Loucy (cell line): Measurements from ENCODE around the gene CYSRT1.
"Not testable (repeated sequence)": the region's sequence is repeated elsewhere in the genome, so short reads cannot be mapped to it uniquely, and the experiment has no call there.

Experiments
- H2AFZ ChIP-seq: fragments of 200-600 bp; sonication (generic); 2 replicates; pipeline ENCODE4 v1.6.0; 2016; ENCODE audit warnings: antibody characterized with exemption, mild to moderate bottlenecking, low read length, moderate library complexity
- H3F3A ChIP-seq: fragments of 200-600 bp; 2 replicates; pipeline ENCODE4 v1.6.0; 2016; ENCODE audit warnings: antibody characterized with exemption, low read depth, mild to moderate bottlenecking
- H3K27me3 ChIP-seq: fragments of 200-600 bp; sonication (generic); 2 replicates; pipeline ENCODE4 v1.6.1; 2014; ENCODE audit warnings: low read length, mild to moderate bottlenecking; ENCODE audit not compliant: insufficient read depth, poor library complexity, severe bottlenecking
- H3K36me3 ChIP-seq: fragments of 200-600 bp; sonication (generic); 2 replicates; pipeline ENCODE4 v1.6.1; 2016; ENCODE audit warnings: low read length; ENCODE audit not compliant: insufficient read depth
- H3K4me1 ChIP-seq: fragments of 200-600 bp; sonication (generic); 2 replicates; pipeline ENCODE4 v1.5.1; 2014; ENCODE audit warnings: low read length, mild to moderate bottlenecking; ENCODE audit not compliant: insufficient read depth, poor library complexity, severe bottlenecking
- H3K4me2 ChIP-seq: fragments of 200-600 bp; sonication (generic); 2 replicates; pipeline ENCODE4 v1.6.0; 2014; ENCODE audit warnings: antibody characterized with exemption, low read length, low read depth, mild to moderate bottlenecking; ENCODE audit not compliant: poor library complexity, severe bottlenecking
- H3K4me3 ChIP-seq: fragments of 200-600 bp; sonication (generic); 2 replicates; pipeline ENCODE4 v1.5.1; 2014; ENCODE audit warnings: low read length, mild to moderate bottlenecking, mixed read lengths; ENCODE audit not compliant: poor library complexity, severe bottlenecking
- H3K79me2 ChIP-seq: fragments of 200-600 bp; sonication (generic); 2 replicates; pipeline ENCODE4 v1.6.1; 2014; ENCODE audit warnings: low read length; ENCODE audit not compliant: insufficient read depth
- H3K9ac ChIP-seq: fragments of 200-600 bp; sonication (generic); 2 replicates; pipeline ENCODE4 v1.6.0; 2014; ENCODE audit warnings: mild to moderate bottlenecking, low read depth, low read length, moderate library complexity; ENCODE audit not compliant: poor library complexity, severe bottlenecking
- H3K9me2 ChIP-seq: fragments of 200-600 bp; sonication (generic); replicated peaks from 2 replicates; pipeline ENCODE4 v1.6.1; 2016; ENCODE audit warnings: low read depth, low read length, mixed read lengths
- H3K9me3 ChIP-seq: fragments of 200-600 bp; sonication (generic); 2 replicates; pipeline ENCODE4 v1.6.1; 2014; ENCODE audit warnings: mild to moderate bottlenecking, antibody characterized with exemption, low read length, low read depth; ENCODE audit not compliant: insufficient read depth
- H4K20me1 ChIP-seq: fragments of 200-600 bp; sonication (generic); 2 replicates; pipeline ENCODE4 v1.6.0; 2014; ENCODE audit warnings: antibody characterized with exemption, low read length, mild to moderate bottlenecking; ENCODE audit not compliant: insufficient read depth, poor library complexity, severe bottlenecking
- CTCF ChIP-seq: fragments of 200-600 bp; sonication (generic); conservative IDR thresholded peaks from 2 replicates; pipeline ENCODE4 v1.5.1; 2014; ENCODE audit warnings: mild to moderate bottlenecking, antibody characterized with exemption, low read length
- EZH2phosphoT487 ChIP-seq: fragments of 200-600 bp; IDR thresholded peaks from 2 replicates; pipeline ENCODE4 v1.6.1; 2018; ENCODE audit warnings: antibody characterized with exemption, mild to moderate bottlenecking, moderate library complexity, borderline replicate concordance

Gene CYSRT1

DNA sequence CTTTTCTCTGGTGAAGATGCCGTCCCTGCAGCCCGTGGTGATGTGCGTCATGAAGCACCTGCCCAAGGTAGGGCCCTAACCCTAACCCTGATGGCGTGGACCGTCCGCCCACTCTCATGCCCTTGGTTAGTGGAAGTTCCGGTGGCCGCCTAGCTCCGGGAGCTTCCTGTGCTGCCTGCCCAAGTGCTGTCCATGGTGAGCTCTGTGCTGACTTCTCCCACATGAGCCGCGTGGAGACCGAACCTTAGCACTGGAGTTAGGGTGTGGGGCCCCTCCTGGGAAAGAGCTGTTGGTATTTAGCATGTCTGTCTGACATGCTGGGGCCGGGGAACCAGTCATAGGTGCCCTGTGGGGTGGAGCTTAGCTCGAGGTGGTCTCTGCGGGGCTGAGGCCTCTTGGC, 31.4 kb downstream of the CYSRT1 start:
- Histone ChIP-seq H3F3A (no peaks in the 10 kb centered on the region), H3K27me3 (peaks cover 4% of the 10 kb centered on the region), H3K9me2 (no peaks in the 10 kb centered on the region), H3K9ac (peak overlapping the region; percentile 88), H4K20me1 (peaks cover 18% of the 10 kb centered on the region), H3K9me3 (no peaks in the 10 kb centered on the region), H3K79me2 (peaks cover 40% of the 10 kb centered on the region), H2AFZ (no peak overlapping the region), H3K4me1 (peaks cover 34% of the 10 kb centered on the region), H3K4me2 (peak overlapping the region; percentile 78), H3K4me3 (peak overlapping the region; percentile 91), H3K36me3 (no peaks in the 10 kb centered on the region)
- no peak for TF ChIP-seq CTCF

DNA sequence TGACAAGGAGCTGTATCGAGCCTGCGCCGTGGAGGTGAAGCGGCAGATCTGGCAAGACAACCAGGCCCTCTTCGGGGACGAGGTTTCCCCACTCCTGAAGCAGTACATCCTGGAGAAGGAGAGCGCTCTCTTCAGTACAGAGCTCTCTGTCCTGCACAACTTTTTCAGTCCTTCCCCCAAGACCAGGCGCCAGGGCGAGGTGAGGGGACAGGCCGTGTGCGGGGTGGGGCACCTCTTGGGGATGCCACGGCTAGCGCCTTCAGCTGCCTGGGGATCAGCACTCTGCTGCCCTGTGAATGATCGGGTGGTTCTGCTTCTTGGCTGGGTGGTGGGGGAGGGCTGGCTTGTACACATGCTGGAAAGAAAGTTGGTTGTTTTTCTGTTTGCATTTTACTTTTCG, 31.9 kb downstream of the CYSRT1 start:
- TF ChIP-seq CTCF: no peak
- TF ChIP-seq EZH2phosphoT487: no peak
- H3K36me3 ChIP-seq: no peaks in the 10 kb centered on the region
- peaks cover 40% of the 10 kb centered on the region for H3K79me2 ChIP-seq
- H3K9ac ChIP-seq: peak overlapping the region; percentile 88
- H3K4me3 ChIP-seq: peak overlapping the region; percentile 91
- H3K9me2 ChIP-seq: no peaks in the 10 kb centered on the region
- H3K9me3 ChIP-seq: no peaks in the 10 kb centered on the region
- peaks cover 34% of the 10 kb centered on the region for H3K4me1 ChIP-seq
- H3K27me3 ChIP-seq: peaks cover 4% of the 10 kb centered on the region
- H3K4me2 ChIP-seq: peak overlapping the region; percentile 78
- H2AFZ ChIP-seq: no peak overlapping the region
- H4K20me1 ChIP-seq: peaks cover 18% of the 10 kb centered on the region
- H3F3A ChIP-seq: no peaks in the 10 kb centered on the region

DNA sequence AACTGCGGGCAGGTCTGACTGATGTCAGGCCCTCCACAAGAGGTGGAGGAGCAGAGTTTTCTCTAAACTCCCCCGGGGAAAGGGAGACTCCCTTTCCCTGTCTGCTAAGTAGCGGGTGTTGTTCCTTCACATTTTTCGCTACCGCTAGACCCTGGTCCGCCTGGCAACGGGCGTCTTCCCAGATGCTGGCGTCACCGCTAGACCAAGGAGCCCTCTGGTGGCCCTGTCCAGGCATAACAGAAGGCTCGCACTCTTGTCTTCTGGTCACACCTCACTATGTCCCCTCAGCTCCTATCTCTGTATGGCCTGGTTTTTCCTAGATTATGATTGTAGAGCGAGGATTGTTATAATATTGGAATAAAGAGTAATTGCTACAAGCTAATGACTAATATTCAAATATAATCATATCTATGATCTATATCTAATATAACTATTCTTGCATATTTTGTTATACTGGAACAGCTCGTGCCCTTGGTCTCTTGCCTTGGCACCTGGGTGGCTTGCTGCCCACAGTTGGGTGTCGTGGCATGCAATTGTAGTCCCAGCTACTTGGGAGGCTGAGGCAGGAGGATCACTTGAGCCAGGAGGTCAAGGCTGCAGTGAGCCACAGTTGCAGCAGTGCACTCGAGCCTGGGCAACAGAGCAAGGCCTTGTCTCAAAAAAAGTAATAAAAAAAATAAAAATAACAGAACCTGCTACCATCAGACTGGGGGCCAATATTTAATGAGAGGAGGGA, 37.4 kb downstream of the CYSRT1 start:
- H3K27me3 ChIP-seq, H3K4me3 ChIP-seq, H3K9me2 ChIP-seq, H3K9me3 ChIP-seq, H3K4me1 ChIP-seq, H4K20me1 ChIP-seq, H3K79me2 ChIP-seq, H3F3A ChIP-seq, H2AFZ ChIP-seq, H3K36me3 ChIP-seq, H3K9ac ChIP-seq, H3K4me2 ChIP-seq: not testable (repeated sequence)
- TF ChIP-seq CTCF: peak; percentile 40
